GM21619 (cell line): ENCODE results near the gene NRP1.
"Not testable (repeated sequence)": the region's sequence is repeated elsewhere in the genome, so short reads cannot be mapped to it uniquely, and the experiment has no call there.

Experiments
- ATAC-seq: cut with Tn5 transposase; IDR thresholded peaks from one replicate; pipeline ENCODE4 v1.9.1; 2021; ENCODE audit not compliant: unreplicated experiment

Gene NRP1

DNA sequence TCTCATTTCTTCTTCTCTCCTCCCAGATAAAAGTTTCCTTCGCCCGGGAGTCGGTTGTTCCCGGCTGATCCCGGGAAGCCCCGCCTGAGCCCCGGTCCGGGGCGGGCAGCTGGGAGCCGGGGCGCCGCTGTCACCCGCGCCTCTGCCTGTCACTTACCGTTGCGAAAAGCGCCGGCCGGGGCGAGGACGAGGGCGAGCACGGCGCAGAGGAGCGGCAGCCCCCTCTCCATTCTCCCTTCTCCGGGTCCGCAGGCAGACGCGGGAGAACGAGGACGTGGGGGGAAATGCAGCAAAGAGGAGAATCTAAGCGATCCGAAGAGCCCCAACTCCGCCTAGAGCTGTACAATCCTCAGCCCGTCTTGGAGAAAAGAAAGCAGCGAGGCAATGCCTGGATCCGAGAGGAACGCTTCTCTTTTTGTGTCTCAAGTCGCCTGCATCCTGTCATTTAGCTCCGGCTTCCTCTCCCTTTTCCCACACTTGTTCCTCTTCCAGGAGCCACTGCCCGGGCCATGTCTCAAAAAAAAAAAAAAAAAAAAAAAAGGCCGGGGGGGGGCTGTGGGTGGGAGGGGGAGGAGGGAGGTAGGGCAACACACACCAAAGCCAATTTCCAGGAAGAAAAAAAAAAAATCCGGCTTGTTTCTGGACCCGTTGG, at the start of gene NRP1:
Gene NRP1 (minus strand): TSS at position 515 of the 652 bp plus-strand sequence. CDS start 285 bp downstream, at position 230.
- ATAC-seq, result no peak

- not testable (repeated sequence) for ATAC-seq
Observed at GRCh38 chr10:33384201-33384600, 49.7 kb upstream of the NRP1 start.

- ATAC-seq, result no peak
Observed at GRCh38 chr10:33382921-33383713, 48.6 kb upstream of the NRP1 start.

DNA sequence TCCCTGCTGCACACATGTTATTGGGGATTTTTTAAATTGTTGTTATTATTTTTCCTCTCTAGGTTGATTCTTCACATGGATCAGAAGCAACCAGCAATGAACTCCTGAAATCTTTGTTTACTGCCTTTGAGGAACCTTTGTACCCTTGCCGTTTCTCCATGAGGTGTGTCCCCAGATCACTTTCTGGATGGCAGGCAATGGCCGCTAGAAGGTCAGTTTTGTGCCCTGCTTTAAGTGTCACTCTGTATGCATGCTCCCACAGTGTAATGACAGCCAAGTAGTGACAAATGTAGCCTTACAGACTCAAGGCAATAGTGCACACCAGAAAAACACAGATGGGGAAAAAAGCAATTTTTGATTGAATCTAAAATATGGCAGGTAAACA, 47.7 kb upstream of the NRP1 start:
- ATAC-seq, result no peak

DNA sequence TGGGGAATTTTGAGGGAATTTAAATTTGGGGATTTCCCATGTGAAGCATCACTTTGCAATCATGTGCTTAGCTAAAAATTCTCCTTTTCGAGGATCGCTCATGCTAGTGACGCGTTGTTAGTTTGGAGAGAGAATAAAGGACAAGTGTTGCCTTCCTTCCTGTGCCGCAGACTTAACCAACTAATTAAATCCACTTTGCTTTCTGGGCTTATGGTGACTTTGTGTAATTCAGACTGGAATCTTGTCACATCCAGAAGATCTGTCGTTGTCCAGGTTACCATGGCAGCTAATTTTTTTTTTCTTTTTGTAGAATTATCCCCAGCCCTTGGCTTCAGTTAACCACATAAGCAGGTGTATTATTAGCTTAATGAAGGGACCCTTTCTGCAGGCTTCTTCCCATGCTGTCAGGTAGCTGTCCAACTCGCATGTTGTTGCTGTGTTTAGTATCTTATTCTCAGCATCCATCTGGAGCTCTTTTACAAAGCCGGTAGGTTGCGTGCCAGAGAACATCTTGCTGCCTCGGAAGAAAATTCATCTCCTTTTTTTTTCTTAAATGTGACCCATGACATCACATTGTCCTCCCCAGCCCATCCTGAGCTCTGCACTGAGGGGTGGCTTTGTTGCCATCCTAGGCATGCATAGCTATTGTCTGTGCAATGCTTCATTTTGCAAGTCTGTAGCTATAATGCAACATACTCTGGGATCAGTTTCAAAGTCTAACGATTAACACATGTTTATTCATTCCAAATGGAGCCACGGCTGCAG, 47.2 kb upstream of the NRP1 start:
- no peak for ATAC-seq

GRCh38 chr10:33377658-33378025, 43.2 kb upstream of the NRP1 start:
- no peak for ATAC-seq

DNA sequence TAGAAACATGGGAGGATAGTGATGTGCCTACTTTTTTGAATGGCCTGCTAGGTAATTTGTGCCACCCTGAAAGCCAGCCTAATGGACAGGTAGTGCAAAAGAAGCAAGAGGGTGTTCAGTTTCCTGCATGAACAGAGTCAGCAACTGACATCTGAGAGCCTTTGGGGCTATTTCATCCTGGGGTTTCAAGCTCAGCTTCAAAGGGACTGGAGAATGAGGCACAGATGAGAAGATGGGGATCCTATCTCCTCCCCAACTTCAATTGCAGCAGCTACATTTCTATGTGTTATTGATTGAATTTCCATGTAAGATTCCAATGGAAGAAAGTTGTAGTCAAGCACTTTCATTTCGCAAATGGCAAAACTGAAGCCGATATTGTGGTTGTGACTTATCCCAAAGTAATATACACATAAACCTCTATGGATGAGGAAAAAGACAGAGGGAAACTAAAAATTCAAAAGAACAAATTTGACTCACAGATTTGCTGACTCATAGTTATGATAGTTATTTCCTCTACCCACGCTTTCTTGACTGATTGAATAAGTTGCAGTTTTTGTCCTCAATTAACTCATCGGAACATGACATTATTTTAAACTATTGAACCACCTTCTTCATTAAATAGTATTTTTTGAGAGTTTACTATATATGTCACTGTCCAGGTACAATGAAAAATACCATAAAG, 42.6 kb upstream of the NRP1 start:
- ATAC-seq, result no peak

DNA sequence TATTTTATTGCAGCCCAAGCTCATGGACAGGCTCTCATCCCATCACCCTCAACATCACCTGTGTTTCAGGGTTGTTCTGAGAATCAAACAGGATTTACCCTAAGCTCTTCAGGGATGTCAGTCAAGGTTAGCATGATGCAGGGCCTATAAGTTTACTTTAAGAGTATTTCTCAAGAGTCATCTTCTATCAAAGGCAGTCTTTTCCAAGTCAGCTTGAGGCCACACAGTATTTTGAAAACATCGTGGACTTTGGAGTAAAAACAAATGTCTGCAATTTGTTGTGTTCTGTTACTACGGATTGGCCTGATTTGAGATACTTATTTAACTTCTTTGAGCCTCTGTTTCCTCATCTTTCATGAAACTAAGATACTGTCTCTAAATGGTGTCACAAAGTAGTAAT, 42.0 kb upstream of the NRP1 start:
- ATAC-seq, result no peak

GRCh38 chr10:33373263-33373662, 38.8 kb upstream of the NRP1 start:
- no peak for ATAC-seq

GRCh38 chr10:33371234-33371633, 36.8 kb upstream of the NRP1 start:
- ATAC-seq, result no peak

GRCh38 chr10:33370434-33370930, 36.0 kb upstream of the NRP1 start:
- ATAC-seq, result no peak

DNA sequence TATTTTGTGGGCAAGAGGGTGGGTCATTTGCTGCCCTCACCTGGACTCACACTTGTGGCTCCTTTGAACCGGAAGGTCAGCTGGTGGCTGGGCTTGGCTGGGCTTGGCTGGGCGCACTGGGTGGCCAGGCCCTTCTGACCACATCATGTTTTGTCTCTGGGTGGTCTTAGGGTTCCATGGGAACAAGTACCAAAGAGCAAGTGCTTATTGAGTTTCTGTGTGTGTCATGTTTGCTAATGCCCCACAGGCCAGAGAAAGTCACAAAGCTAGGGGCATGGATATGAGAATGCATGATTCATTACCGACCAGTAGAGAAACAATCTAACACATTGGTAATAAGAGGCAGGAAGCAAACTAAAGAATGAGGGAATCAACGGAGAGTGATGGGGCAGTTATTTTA, 33.6 kb upstream of the NRP1 start:
- no peak for ATAC-seq

DNA sequence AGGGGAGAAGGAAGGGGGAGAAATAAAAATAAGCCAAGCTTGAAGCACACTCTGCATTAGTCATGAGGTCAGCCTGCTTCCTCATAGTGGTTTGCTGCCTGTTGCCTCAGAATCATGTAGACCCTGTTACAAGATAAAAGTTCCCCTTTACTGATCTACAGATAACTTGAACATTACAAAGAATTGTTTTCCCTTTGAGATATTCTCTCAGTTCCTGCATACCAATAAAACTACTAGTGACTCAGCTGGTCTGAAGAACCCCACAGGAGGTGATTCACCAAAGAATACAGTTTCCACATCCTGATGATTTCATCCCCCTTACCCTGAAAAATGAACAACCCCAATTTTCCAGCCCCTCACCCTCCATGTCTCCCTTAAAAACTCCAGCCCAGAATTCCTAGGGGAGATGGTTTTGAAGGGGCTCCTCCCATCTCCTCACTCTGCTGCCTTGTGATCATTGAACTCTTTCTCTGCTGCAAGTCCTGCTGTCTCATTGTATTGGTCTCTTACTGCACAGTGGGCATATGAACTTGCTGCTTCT, 31.5 kb upstream of the NRP1 start:
- ATAC-seq, result no peak

- ATAC-seq, result no peak
Observed at GRCh38 chr10:33365301-33365700, 30.8 kb upstream of the NRP1 start.

DNA sequence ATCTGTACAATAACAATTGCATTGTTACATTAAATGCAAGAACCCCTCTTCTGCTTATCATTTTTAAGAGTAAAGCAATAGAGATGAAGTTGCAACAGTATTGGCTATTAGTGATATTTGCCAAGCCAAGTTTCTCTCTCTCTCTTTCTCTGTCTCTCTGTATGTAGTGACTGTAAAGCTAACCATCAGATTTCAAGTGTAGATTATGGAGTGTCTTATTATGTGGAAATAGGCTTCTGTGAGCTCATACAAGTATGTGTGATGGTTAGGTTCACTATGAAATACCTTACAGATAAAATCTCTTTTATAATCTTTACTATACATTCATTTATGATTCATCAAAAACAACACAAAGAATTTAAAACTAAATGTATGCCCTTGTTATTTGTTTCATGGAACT, 28.6 kb upstream of the NRP1 start:
- no peak for ATAC-seq

DNA sequence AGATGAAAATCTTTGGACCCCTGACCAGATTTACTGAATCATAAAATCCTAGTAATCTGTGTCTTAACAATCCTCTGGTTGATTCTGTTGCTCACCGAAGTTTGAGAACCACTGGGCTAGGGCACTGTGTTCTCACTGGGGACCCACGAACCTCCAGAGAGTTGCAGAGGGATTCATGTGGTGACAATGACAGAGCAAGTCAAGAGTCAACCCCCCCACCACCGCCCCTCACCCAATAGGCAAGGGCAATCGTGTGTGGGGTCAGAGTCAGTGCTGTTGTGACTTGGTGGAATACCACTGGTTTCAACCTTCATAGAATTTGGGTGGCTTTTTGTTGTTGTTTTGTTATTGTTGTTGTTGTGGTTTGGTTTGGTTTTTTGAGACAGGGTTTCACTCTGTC, 23.5 kb upstream of the NRP1 start:
- ATAC-seq, result no peak

DNA sequence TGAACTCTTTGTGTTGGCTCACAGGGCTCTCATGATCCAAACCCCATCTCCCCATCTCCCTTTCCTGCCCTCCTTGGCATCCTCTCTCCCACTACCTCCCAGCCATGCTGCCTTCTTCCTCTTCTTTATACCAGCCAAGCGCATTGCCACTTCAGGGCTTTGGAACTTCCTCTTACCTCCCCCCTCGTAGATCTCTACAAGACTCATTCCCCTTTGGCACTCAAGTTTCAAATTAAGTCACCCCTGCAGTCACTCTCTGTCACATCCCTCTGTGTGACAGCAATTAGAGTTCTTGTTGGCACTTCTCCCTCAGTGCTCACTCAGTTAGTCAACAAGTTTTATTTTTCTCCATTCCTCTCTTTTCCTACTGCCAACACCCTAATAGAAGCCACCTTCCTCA, 20.8 kb upstream of the NRP1 start:
- no peak for ATAC-seq

GRCh38 chr10:33353853-33354252, 19.4 kb upstream of the NRP1 start:
- no peak for ATAC-seq

DNA sequence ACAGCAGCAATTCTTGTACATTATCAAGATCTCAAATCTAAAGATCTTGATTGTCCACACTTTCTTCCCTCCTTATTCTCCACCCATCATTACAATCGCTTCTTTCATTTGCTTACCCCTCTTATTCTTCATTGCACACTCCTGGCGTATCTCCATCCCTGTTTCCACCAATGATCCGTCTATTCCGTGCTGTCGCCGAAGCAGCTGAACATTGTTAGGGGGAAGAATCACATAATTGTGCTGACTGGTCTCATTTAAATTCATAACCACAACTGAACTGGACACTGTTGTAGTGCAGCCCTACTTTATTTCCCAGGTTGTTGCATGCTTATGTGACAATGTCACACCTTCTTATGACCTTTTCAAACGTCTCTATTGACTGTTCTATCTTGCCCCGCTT, 18.9 kb upstream of the NRP1 start:
- ATAC-seq, result no peak

GRCh38 chr10:33352615-33353014, 18.1 kb upstream of the NRP1 start:
- ATAC-seq, result no peak

GRCh38 chr10:33352175-33352574, 17.7 kb upstream of the NRP1 start:
- no peak for ATAC-seq
